HG03457 (cell line): ENCODE results near the gene FRMPD2.
"Not testable (repeated sequence)": the region's sequence is repeated elsewhere in the genome, so short reads cannot be mapped to it uniquely, and the experiment has no call there.

ENCODE experiments used
- ATAC-seq: cut with Tn5 transposase; IDR thresholded peaks from one replicate; pipeline ENCODE4 v1.9.1; 2021; ENCODE audit warnings: moderate number of reproducible peaks; ENCODE audit not compliant: unreplicated experiment

The FRMPD2 gene

DNA sequence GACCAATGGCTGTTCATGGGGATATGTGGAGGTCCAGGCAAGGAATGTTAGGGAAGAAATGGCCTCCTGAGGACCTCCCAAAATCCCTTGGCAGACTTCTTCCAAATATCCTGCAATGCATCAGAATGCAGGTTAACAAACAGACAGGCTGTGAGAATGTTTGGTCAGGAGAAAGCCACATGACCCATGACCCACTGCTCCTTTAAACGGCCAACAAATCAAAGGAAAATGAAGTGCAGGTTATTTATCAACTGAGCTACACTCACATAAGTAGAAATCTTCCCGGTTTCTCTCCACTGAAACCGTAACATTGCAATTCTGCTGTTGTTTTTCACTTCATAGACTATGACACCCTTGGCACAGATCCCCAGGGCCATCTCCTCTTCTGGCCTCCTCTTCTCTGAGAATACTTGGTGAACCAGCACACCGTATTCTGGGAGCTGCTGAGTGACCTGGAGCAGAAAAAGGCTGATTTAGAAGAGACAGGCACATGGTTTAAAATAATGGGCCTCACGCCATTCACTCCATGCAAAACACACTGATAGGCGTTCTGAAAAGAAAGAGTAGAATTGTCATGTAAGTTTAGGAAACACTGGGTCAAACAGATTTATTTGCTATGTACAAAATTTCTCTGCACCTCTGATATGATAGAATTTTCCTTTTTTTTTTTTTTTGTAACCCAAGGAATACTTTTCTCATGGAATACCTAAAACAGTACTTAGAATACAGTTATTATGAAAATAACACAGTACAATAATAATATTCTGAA is 67.8 kb downstream of the FRMPD2 start:
- no peak for ATAC-seq

DNA sequence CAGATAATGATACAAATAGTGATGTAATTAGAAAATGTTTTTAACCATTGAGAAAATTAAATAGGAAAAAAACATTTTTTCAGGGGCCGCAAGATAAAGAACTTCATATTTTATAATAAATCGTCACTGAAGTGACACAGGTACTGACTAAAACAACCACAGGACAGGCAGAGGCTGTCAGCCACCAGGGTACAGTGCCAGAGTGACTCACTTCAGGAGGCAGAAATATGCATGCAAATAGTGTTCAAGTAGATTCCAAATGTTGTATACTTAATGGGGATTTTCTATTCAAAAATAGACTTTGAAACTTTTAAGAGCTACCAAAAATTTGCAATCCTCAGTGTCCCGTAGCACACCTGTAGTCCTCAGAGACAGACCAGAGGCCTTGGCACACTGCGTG is 68.6 kb downstream of the FRMPD2 start:
- no peak for ATAC-seq

GRCh38 chr10:48199580-48200377 is 74.7 kb downstream of the FRMPD2 start:
- ATAC-seq = no peak

GRCh38 chr10:48197236-48197899 is 77.1 kb downstream of the FRMPD2 start:
- ATAC-seq = no peak

DNA sequence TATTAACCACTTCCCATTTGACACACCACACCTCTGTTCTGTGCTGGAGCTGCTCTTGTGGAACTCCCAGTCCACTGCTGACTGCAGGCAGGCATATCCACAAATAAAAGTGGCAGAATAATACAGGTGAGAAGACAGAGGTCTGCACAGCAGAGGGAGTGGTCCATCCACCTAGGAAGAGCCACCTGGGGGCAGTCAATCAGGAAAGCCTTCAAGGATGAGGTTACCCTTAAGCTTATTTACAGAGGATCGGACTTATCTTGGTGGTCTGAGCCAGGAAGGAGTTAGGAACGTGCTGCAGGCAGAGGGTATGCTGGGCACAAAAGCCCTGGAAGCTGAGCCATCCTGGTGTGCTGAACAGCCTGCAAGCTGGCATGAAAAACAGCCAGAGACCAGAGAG is 78.7 kb downstream of the FRMPD2 start:
- ATAC-seq = no peak

GRCh38 chr10:48194830-48195229 is 79.7 kb downstream of the FRMPD2 start:
- no peak for ATAC-seq

GRCh38 chr10:48193556-48193955 is 80.9 kb downstream of the FRMPD2 start:
- ATAC-seq = no peak

GRCh38 chr10:48192881-48193450 is 81.5 kb downstream of the FRMPD2 start:
- ATAC-seq = no peak

DNA sequence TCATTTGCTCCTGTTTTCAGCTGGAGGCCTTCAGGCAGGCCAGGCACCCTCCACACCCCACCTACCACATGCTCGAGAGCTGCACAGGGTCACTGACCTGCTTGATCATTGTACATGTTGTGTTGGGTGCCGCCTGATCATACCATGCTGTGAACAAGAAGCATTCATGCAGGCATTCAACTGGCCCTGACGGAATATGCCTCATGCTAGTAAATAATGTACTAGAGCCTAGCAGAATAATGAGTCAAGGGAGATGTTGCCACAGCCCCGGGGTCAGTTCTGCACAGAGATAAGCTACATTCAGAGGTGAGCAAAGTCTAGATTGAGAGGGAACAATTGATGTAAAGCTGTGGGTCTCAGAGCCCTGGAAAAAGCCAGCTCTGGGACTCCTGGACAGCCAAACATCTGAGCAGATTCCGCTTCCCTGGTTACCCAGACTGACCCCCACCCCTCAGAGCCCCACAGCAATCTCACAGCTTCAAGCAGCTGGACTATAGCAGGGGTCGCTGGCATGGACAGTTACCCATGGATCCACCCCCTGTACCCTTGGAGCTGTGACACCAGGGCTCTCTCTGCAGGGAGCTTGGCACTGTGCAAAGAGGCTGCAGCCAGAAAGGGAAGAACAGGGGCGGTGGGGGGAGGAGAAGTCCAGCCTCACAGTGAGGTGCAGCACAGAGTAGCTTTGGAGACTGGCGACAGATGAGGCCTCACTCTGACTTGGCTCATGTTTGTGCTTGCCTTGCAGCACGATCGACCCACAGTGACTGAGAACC is 86.6 kb downstream of the FRMPD2 start:
- no peak for ATAC-seq

DNA sequence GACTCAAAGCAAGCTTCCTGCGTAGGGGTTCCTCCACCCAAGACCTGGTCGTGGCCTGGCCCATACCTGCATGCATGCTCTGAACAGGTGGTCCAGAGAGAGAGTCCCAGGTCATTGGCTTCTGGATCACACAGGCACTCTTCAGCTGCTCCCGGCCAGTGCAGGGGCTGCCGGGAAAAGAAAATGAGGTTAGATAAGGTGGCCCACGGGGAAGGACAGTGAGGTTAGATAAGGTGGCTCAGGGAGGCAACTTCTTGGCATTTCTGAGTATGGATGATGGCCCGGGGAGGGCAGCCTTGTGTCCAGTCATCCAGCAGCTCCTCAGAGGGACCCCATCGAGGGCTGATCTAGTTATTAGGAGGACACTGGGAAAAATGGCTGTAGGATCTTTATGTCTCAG is 87.4 kb downstream of the FRMPD2 start:
- no peak for ATAC-seq

- ATAC-seq = not testable (repeated sequence)
Measured at GRCh38 chr10:48186264-48186804, 88.2 kb downstream of the FRMPD2 start.

GRCh38 chr10:48184224-48184623 is 90.3 kb downstream of the FRMPD2 start:
- no peak for ATAC-seq

- not testable (repeated sequence) for ATAC-seq
Measured at GRCh38 chr10:48172715-48173114, 101.8 kb downstream of the FRMPD2 start.

GRCh38 chr10:48160670-48161069 is 113.8 kb downstream of the FRMPD2 start:
- ATAC-seq = not testable (repeated sequence)

DNA sequence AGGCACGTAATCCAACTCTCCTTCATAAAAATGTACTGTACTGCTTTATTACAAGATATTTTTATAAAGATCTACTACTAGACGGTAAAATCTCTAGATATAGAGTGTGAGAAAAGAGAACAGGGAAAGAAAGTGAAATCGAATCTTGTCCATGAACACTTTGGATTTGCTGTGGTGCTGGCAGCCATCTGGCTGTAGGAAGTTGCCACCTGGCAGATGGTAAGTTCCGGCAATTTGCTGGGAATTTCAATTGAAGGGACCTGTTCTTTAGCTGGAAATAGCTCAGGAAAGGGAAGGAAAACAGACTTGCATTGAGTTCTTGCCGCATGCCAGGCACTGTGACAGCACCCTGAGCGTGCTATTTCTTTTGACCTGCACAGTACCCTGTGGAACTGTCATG is 114.3 kb downstream of the FRMPD2 start:
- not testable (repeated sequence) for ATAC-seq

DNA sequence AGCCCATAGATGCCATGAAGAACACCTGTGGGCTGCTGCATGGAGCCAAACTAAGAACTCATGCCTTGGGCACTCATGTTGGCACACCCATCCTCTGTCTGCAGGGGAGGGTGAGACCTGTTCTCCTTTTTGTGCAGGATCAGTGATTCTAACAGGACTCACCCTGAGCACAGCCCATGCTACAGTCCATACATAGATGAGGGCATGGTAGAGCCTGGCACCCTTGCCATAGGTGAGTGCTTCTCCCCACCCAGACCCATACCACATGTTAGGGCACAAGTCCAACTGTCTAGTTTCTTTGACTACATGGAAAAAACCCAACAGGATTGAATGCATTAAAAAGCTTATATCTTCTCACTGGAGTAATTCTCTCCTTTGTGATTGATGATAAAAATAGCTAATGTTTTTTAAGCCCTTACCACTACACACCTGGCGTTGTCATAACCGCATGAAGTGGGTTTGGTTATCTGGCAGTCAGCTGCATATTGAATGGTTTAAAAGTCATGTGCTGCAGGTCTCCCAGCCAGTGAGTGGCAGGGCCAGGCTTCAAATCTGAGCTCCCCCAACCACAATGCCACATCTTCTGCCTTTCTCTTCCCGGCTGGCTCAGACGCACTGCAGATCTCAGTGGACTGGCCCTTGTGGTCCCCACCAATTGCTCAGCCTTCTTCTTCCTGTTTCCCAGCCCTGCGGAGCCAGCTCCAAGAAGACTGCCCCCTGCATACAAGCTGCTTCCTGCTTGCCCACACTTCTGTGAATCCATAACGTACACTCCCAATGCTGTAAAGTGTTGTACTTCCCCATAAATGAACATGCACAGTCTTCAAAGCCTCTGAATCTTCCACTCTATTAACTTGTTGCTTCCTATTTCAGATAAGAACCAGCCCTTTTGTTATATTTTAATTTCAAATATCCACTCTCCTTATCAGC is 120.0 kb downstream of the FRMPD2 start:
- not testable (repeated sequence) for ATAC-seq

- not testable (repeated sequence) for ATAC-seq
Measured at GRCh38 chr10:48147643-48148042, 126.9 kb downstream of the FRMPD2 start.

DNA sequence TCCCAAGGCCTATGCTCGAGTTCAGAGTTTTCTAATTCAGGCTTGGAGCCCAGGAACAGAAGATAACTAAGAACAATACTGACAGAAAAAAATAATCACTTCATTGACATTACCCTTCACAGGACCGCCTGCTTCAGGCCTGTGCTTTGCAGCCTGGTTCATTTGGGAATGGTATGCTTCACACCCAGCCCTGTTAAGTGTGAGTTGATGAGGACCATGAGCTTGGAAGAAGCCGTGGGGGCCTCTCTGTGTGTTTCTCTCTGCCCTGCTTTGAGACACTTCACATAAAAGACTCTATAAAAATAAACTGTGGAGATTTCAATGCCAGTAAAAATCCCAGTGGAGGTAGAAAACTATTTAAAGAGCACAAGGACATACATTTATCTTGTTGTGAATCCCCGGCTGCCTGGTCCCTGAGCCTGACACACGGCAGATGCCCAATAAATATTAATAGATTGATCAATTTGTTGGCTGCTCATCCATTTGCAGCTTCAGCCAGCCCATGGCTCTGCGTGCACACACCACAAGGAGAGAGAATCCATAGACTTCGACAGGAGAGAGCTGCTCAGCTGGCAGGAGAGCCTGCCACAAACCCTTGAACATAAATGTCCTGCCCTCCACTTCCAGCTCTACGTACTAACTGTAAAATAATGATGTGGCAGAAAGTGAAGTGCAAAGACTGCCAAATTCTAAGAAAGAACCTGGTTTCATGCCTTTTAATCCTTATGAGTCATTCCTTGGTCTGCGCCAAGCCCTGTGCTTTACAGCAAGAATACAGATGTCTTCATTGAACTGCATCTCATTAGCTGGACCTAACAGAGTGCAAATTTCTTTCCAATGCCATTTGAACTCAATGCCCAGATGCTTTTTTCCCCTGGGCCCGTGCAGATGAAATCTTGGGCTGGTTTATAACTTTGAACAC is 130.5 kb downstream of the FRMPD2 start:
- ATAC-seq = not testable (repeated sequence)
